WTC11 (cell line): ENCODE measurements around the gene OR5F1. TPM values are rescaled to one million over a fixed set of nuclear protein-coding genes. Genes with fewer than 3 reads are reported as not detected.

Experiments
- NFATC4 ChIP-seq: fragments of 250-450 bp; sonication (Bioruptor Pico); IDR thresholded peaks from 2 replicates; pipeline ENCODE4 v1.9.0; 2021; ENCODE audit warnings: mild to moderate bottlenecking
- RELA ChIP-seq: sonication (generic); formaldehyde crosslinking; IDR thresholded peaks from 2 replicates; pipeline ENCODE4 v1.8.1; 2022; ENCODE audit warnings: missing genetic modification reagents, mild to moderate bottlenecking, borderline replicate concordance
- SMAD4 ChIP-seq: sonication (generic); formaldehyde crosslinking; IDR thresholded peaks from 2 replicates; pipeline ENCODE4 v1.8.0; 2022; ENCODE audit warnings: mild to moderate bottlenecking, missing genetic modification reagents
- TCF7 ChIP-seq: sonication (generic); formaldehyde crosslinking; IDR thresholded peaks from 2 replicates; pipeline ENCODE4 v1.8.0; 2022; ENCODE audit warnings: mild to moderate bottlenecking, low read depth, missing genetic modification reagents, moderate library complexity
- total RNA-seq: library from RNA; stranded (reverse); gene quantifications from 3 replicates; pipeline ENCODE4 v1.2.3, GENCODE V29; 2021

OR5F1 gene
- total RNA-seq, 1 experiment from 2014 or later = not detected

DNA sequence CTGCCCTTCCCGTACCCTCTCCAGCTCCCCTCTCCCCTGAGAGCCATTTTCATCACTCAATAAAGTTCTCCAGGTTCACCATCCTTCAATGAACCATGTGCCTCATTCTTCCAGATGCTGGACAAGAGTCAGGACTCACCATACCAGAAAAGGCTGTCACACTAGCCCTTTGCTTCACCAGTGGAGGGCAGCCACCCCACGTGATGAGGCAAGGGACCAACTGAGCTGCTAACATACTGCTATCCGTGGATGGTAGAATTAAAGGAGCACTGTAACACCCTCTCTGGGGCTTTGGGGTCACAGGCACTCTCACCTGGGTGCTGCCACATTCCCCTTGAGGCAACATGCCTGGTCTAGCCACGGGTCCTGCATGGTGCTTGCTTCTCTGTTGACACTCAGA, 45.1 kb downstream of the OR5F1 start (continued):
- TF ChIP-seq RELA (CRISPR knock-in tag) (no peak), TCF7 (CRISPR knock-in tag) (no peak), SMAD4 (CRISPR knock-in tag) (no peak), NFATC4 (CRISPR knock-in tag) (no peak)

Other genes with a start within 250 kb of the OR5F1 start
- gene OR5D13, start 221.2 kb downstream of the OR5F1 start, total RNA-seq = not detected in 3 replicates
- gene OR5D14, start 199.1 kb downstream of the OR5F1 start, total RNA-seq = not detected in 3 replicates
- gene OR5L1, start 183.3 kb downstream of the OR5F1 start, total RNA-seq = not detected in 3 replicates
- gene OR5D18, start 175.0 kb downstream of the OR5F1 start, total RNA-seq = not detected in 3 replicates
- not detected in 3 replicates for gene OR5L2, start 167.4 kb downstream of the OR5F1 start, total RNA-seq
- not detected in 3 replicates for gene OR5D16, start 155.9 kb downstream of the OR5F1 start, total RNA-seq
- gene TRIM51, start 111.3 kb downstream of the OR5F1 start, total RNA-seq = not detected in 3 replicates
- gene OR5W2, start 80.0 kb downstream of the OR5F1 start, total RNA-seq = not detected in 3 replicates
- not detected in 3 replicates for gene OR5I1, start 58.2 kb downstream of the OR5F1 start, total RNA-seq
- 0.16 TPM in 1 of 3 replicates, not detected in the others for gene OR10AG1, start 24.7 kb downstream of the OR5F1 start, total RNA-seq
- 0.02 TPM in 1 of 3 replicates, not detected in the others for gene OR5AS1, start 33.0 kb upstream of the OR5F1 start, total RNA-seq
- not detected in 3 replicates for gene OR8I2, start 98.7 kb upstream of the OR5F1 start, total RNA-seq
- gene OR8H2, start 109.1 kb upstream of the OR5F1 start, total RNA-seq = not detected in 3 replicates
- not detected in 3 replicates for gene OR8H3, start 127.7 kb upstream of the OR5F1 start, total RNA-seq
- not detected in 3 replicates for gene OR8J3, start 145.6 kb upstream of the OR5F1 start, total RNA-seq
- not detected in 3 replicates for gene OR8K5, start 165.7 kb upstream of the OR5F1 start, total RNA-seq
- gene OR5J2, start 182.0 kb upstream of the OR5F1 start, total RNA-seq = not detected in 3 replicates
- not detected in 3 replicates for gene OR5T2, start 239.6 kb upstream of the OR5F1 start, total RNA-seq